Effector memory CD8-positive, alpha-beta T cell (primary cell): Measurements from ENCODE around the gene AGAP5.
"Not testable (repeated sequence)": the region's sequence is repeated elsewhere in the genome, so short reads cannot be mapped to it uniquely, and the experiment has no call there.

Experiments
- ATAC-seq: fragments of 150-1000 bp; cut with Tn5 transposase; replicated peaks from 2 replicates; pipeline ENCODE4 v1.10.0; 2021; ENCODE audit warnings: mild to moderate bottlenecking, moderate library complexity
- DNase-seq, 3 experiments: peaks; one replicate each; pipeline ENCODE4 v3.0.0; 2021
- H3K27ac Mint-ChIP-seq, 2 donors: one replicate each; pipeline ENCODE4 v1.8.0; 2022; ENCODE audit warnings: mild to moderate bottlenecking in 2 of 2, mixed read lengths in 2 of 2, moderate library complexity in 2 of 2
- H3K27me3 Mint-ChIP-seq, 2 donors: one replicate each; pipeline ENCODE4 v1.8.0; 2022; ENCODE audit warnings: mixed read lengths in 2 of 2
- H3K36me3 Mint-ChIP-seq: one replicate; pipeline ENCODE4 v1.8.0; 2022; ENCODE audit warnings: mild to moderate bottlenecking, moderate library complexity, mixed read lengths; ENCODE audit not compliant: insufficient read depth
- H3K4me1 Mint-ChIP-seq, 2 donors: one replicate each; pipeline ENCODE4 v1.8.0; 2022; ENCODE audit warnings: low read depth in 2 of 2, mixed read lengths in 2 of 2
- H3K4me3 Mint-ChIP-seq, 2 donors: one replicate each; pipeline ENCODE4 v1.8.0; 2022; ENCODE audit warnings: mild to moderate bottlenecking in 2 of 2, mixed read lengths in 2 of 2, moderate library complexity in 2 of 2
- H3K9me3 Mint-ChIP-seq, 2 donors: one replicate each; pipeline ENCODE4 v1.8.0; 2022; ENCODE audit warnings: mixed read lengths in 2 of 2

AGAP5 gene

GRCh38 chr10:73705506-73706072, 7.7 kb upstream of the AGAP5 start:
- H3K27ac Mint-ChIP-seq, H3K27me3 Mint-ChIP-seq, H3K4me3 Mint-ChIP-seq, H3K9me3 Mint-ChIP-seq, DNase-seq, H3K4me1 Mint-ChIP-seq, ATAC-seq: not testable (repeated sequence)
- peaks cover 22% of the 10 kb centered on the region for H3K36me3 Mint-ChIP-seq

DNA sequence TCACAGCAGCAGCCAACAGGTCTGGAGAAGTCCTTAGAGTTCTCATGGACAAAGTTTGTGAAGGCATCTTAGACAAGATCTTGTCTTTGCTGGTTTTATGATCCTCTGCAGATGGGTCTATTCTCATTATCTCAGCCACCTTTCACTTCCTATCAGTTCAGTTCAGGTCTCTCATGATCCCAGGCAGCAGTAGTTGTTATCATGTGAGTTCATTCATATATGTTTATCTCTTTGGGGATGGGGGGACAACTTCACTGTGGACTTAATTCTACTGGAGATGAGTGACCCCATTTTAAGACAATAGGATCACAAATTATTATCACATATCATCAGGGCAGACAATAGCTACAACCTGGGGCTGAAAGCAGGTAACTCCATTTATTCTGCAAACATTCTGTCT, 6.0 kb upstream of the AGAP5 start:
- not testable (repeated sequence) for ATAC-seq, H3K4me3 Mint-ChIP-seq, H3K4me1 Mint-ChIP-seq, H3K27me3 Mint-ChIP-seq, H3K27ac Mint-ChIP-seq, H3K9me3 Mint-ChIP-seq, DNase-seq
- peaks cover 17% of the 10 kb centered on the region for H3K36me3 Mint-ChIP-seq

GRCh38 chr10:73698819-73699218, 910 bp upstream of the AGAP5 start:
- not testable (repeated sequence) for ATAC-seq, H3K9me3 Mint-ChIP-seq, DNase-seq, H3K27ac Mint-ChIP-seq, H3K4me1 Mint-ChIP-seq, H3K4me3 Mint-ChIP-seq, H3K27me3 Mint-ChIP-seq
- H3K36me3 Mint-ChIP-seq, result peaks cover 12% of the 10 kb centered on the region

DNA sequence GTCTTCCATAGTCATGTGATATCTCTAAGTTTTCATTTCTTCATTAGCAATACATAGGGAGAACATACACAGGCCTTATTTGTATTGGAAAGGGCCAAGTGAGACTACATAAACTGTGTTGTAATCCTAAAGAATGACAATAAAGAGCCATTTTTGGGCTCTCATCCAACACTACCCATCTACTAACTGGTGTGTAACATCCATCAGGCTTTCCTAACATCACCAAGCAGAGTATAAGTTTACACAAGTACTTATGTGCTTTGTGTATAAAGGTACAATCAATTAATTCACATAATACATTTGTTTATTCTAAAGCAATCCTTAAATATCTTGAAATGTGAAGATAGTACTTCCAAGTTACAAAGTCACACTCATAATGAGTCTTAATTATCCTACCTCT, 2.6 kb downstream of the AGAP5 start:
- DNase-seq, ATAC-seq, H3K4me3 Mint-ChIP-seq, H3K9me3 Mint-ChIP-seq, H3K4me1 Mint-ChIP-seq, H3K27me3 Mint-ChIP-seq, H3K36me3 Mint-ChIP-seq, H3K27ac Mint-ChIP-seq: not testable (repeated sequence)

DNA sequence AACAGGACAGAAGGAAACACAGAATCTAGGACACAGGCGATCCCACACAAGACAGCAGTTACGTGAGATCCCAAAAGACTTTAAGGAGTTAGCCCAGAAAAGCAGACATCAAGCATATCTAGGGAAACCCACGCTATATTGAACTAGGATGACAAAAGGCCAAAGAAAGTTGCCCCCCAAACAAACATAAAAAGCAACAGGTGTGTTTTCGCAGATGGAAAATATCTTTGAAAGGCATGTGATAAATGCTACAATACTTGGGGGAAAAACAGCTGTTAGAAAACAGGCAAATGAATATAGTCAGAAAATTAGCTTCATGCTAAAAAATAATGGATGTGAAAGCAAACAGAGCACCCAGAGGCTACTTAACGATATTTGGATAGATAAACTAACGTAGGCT, 7.2 kb downstream of the AGAP5 start:
- H3K27ac Mint-ChIP-seq, result peak overlapping the region in 1 of 2 donors; percentile 68
- not testable (repeated sequence) for DNase-seq, H3K27me3 Mint-ChIP-seq, H3K9me3 Mint-ChIP-seq, H3K4me3 Mint-ChIP-seq, H3K4me1 Mint-ChIP-seq, H3K36me3 Mint-ChIP-seq, ATAC-seq

DNA sequence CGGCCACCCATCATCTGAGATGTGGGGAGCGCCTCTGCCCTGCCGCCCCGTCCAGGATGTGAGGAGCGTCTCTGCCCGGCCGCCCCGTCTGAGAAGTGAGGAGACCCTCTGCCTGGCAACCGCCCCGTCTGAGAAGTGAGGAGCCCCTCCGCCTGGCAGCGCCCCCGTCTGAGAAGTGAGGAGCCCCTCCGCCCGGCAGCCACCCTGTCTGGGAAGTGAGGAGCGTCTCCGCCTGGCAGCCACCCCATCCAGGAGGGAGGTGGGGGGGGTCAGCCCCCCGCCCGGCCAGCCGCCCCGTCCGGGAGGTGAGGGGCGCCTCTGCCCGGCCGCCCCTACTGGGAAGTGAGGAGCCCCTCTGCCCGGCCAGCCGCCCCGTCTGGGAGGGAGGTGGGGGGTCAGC, 8.3 kb downstream of the AGAP5 start:
- H3K36me3 Mint-ChIP-seq, H3K4me1 Mint-ChIP-seq, H3K27me3 Mint-ChIP-seq, ATAC-seq, H3K27ac Mint-ChIP-seq, DNase-seq, H3K4me3 Mint-ChIP-seq, H3K9me3 Mint-ChIP-seq: not testable (repeated sequence)

DNA sequence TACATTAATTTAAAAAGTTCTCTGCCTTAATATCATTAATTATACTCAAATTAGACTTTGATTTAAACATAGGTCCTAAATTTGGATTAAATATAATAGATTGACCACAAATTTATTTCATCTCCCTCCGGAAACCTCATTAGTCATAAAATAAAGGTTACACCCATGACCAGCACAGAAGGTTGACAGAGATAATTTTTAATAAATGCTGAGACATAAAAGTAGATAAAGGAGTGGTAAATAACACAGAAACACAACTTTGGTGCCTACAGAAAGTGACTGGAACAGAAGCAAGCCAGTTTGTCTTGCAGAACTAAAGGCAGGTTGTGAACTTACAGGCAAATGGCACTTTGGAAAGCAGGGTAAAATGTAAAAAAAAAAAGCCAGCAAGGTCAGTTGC, 10.3 kb downstream of the AGAP5 start:
- DNase-seq, H3K4me3 Mint-ChIP-seq, H3K27ac Mint-ChIP-seq, H3K9me3 Mint-ChIP-seq, H3K4me1 Mint-ChIP-seq, ATAC-seq, H3K27me3 Mint-ChIP-seq, H3K36me3 Mint-ChIP-seq: not testable (repeated sequence)

DNA sequence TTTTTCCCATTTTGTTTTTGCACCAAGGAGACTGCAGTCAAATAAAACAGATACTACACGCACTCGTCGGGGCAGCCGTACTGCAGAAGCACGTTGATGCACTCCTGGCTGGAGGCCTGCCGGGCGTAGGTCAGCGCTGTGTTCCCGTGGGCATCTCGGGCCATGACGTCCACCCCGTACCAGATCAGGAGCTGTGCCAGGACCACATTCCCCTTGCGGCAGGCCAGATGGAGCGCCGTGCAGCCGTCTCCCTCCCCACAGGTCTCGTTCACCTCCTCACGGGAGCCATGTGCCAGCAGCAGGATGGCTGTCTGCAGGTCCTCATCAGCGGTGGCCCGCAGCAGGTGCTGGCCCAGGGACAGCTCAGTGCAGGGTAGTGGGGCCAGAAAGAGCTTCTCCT, 23.4 kb downstream of the AGAP5 start:
- not testable (repeated sequence) for DNase-seq, H3K27ac Mint-ChIP-seq, H3K4me1 Mint-ChIP-seq

DNA sequence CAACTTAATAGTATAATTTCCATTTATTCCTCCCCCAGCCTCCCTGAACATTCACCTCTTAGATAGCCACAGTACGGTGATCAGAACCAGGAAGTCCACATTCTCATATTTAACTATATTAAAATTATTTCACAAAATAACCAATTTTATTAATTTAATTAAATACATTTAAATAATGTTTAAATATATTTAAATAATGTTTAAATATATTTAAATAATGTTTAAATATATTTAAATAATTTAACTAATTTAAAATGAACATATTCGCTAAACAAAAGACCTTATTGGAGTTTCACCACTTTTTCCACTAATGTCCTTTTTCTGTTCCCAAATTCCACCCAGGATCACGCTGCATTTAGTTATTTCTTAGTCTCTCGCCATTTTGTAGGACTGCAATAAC, 29.5 kb downstream of the AGAP5 start:
- not testable (repeated sequence) for H3K4me3 Mint-ChIP-seq

More for the DNA sequence above, 23.4 kb downstream of the AGAP5 start:
- not testable (repeated sequence) for ATAC-seq, H3K36me3 Mint-ChIP-seq, H3K4me3 Mint-ChIP-seq, H3K9me3 Mint-ChIP-seq, H3K27me3 Mint-ChIP-seq

DNA sequence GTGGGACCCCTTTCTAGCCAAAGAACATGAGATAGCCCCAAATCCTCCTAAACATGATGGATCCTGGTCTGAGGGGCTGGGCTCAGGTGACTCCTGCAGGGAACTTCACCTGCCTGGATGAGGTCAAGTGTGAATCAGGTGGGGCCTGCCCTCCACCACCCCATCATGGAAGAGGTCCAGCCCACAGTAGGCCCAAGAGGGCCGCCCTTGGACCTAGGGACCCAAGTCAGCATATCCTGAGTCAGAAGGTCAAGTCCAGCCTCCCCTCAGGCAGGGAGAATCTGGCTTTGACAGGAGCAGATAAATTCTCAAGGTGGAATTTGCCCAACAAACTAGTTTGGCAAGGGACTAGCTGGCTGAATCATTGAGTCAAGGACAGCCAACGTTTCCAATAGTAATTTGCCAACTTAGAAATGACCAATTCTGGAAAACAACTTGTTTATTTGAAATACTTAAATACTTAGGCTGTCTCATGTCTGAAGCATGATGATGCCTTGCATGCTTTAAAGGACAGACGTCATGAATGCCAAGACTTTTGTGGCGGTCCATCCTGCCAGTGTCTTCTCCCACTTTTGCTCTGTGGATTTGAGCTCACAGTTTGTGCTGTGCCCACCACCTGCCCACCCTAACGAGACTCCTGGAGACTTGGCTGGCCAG, 31.6 kb downstream of the AGAP5 start:
- not testable (repeated sequence) for ATAC-seq, H3K27me3 Mint-ChIP-seq, DNase-seq, H3K4me1 Mint-ChIP-seq, H3K9me3 Mint-ChIP-seq, H3K27ac Mint-ChIP-seq, H3K4me3 Mint-ChIP-seq, H3K36me3 Mint-ChIP-seq

More for the DNA sequence above, 29.5 kb downstream of the AGAP5 start:
- not testable (repeated sequence) for ATAC-seq, H3K9me3 Mint-ChIP-seq, DNase-seq, H3K27ac Mint-ChIP-seq, H3K4me1 Mint-ChIP-seq, H3K27me3 Mint-ChIP-seq, H3K36me3 Mint-ChIP-seq

DNA sequence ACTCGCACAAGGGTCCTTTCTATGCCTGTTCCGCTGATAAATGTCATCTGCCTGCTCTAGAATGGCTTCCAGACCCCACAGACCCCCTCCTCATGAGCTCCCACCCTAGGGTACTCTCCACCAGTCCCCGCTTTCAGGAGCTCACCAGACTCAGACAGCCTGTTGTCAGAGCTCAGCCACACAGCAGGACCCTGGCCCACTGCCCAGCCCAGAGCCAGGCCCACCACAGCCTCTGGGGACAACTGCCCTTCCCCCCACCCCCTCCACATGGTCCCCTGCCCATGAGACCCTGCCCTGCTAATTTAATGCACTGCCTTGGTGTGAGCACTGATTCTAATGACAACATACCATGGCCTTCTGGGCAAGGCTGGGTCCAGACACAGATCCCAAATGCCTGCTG, 32.3 kb downstream of the AGAP5 start:
- not testable (repeated sequence) for H3K36me3 Mint-ChIP-seq, ATAC-seq, H3K4me3 Mint-ChIP-seq, H3K4me1 Mint-ChIP-seq, DNase-seq, H3K27ac Mint-ChIP-seq, H3K9me3 Mint-ChIP-seq, H3K27me3 Mint-ChIP-seq

- H3K4me3 Mint-ChIP-seq, DNase-seq, H3K36me3 Mint-ChIP-seq, H3K9me3 Mint-ChIP-seq, H3K4me1 Mint-ChIP-seq, H3K27me3 Mint-ChIP-seq, ATAC-seq, H3K27ac Mint-ChIP-seq: not testable (repeated sequence)
Measured at GRCh38 chr10:73664156-73665040, 33.5 kb downstream of the AGAP5 start.

GRCh38 chr10:73663621-73664020, 34.3 kb downstream of the AGAP5 start:
- H3K9me3 Mint-ChIP-seq, result not testable (repeated sequence)

DNA sequence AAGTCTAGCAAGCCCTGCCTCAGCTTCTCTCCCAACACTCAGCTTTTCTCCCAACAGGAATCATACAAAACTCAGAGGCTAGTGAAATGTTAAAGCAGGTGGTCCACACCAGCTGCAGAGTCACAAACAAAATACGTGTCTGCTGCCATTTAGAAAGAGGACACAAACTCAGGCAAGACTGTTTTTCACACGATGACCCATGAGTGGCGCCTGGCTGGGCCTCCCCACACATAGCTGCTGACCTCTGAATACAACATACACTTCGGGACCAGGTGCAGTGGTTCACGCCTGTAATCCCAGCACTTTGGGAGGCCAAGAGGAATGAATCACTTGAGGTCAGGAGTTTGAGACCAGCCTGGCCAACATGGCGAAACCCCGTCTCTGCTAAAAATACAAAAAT, 35.2 kb downstream of the AGAP5 start:
- not testable (repeated sequence) for H3K9me3 Mint-ChIP-seq, H3K27ac Mint-ChIP-seq

More at GRCh38 chr10:73663621-73664020, 34.3 kb downstream of the AGAP5 start:
- not testable (repeated sequence) for ATAC-seq, H3K27me3 Mint-ChIP-seq, DNase-seq, H3K4me3 Mint-ChIP-seq, H3K36me3 Mint-ChIP-seq, H3K4me1 Mint-ChIP-seq, H3K27ac Mint-ChIP-seq

More for the DNA sequence above, 35.2 kb downstream of the AGAP5 start:
- not testable (repeated sequence) for H3K36me3 Mint-ChIP-seq, H3K4me3 Mint-ChIP-seq, H3K4me1 Mint-ChIP-seq, DNase-seq, H3K27me3 Mint-ChIP-seq, ATAC-seq
